Measurements from ENCODE around the gene MAGI2.

MAGI2 gene

GRCh38 chr7:77975672-77976480 lies 1477.6 kb downstream of the MAGI2 start:
- no peak for DNase-seq

GRCh38 chr7:77971726-77972125 lies 1481.7 kb downstream of the MAGI2 start:
- DNase-seq: no peak

- DNase-seq: no peak
These were observed 1486.0 kb downstream of the MAGI2 start for GRCh38 chr7:77967429-77967828.

Data from fibroblast of skin of back (primary cell).